Measurements from ENCODE around the gene EDIL3.

The EDIL3 gene

DNA sequence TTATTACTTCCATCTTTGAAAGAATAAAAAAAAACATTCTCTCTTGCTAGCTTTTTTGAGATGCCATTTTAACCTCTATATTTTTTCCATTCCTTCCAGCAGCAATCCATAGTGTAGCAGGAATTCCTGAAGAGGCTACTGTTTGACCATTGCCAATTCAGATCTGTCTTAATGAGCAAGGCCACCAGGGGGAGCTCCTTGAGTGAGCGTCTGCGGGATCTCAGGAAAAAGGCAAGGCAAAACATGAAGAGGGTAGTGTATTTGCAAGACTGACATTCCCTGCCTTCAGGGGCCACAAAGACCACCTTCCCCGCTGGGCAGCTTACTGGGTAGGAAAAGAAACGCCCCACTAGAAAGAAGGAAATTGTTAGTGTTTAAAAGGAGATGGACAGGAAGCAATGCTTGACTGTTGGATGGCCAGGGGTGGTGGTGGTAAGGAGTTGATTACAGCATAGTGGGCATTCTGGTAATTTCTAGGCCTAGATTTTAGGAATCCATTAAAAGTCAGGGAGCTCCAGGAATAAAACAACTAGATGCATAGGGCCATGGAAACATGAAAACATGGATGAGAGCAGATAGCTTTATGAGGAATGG is 457.4 kb downstream of the EDIL3 start:
- no peaks in the 10 kb centered on the region for H3K36me3 ChIP-seq (ENCODE audit: control insufficient read depth, insufficient read depth, low read length)
- H3K9ac ChIP-seq (ENCODE audit: low read depth, low read length): no peak overlapping the region
- H3K4me3 ChIP-seq (ENCODE audit: low read depth, low read length): no peak overlapping the region
- no peaks in the 10 kb centered on the region for H3K9me3 ChIP-seq (ENCODE audit: control insufficient read depth, insufficient read depth, low read length)
- H3K27me3 ChIP-seq (ENCODE audit: control insufficient read depth, insufficient read depth, low read length): no peaks in the 10 kb centered on the region
- no peaks in the 10 kb centered on the region for H3K4me1 ChIP-seq (ENCODE audit: control insufficient read depth, insufficient read depth, low read length)

DNA sequence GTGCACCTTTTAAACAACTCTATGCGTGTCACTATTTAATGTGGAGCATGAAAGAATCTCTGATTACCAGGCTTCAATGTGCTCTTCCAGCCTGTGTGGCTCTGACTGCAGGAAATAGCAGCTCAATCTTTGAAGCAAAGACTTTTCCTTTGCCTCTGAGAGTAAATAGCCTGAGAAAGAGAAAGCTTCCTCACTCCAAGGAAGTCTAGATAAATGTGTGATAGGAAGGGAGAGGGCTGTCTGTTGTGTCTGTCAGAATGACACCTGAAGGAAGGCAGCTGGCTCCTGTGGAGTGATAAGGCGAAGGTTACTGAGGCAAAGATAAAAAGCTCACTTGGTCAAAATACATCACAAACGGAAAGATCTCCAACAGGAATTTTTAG is 458.7 kb downstream of the EDIL3 start:
- Histone ChIP-seq H3K9ac (ENCODE audit: low read depth, low read length) (no peak overlapping the region), H3K27me3 (ENCODE audit: control insufficient read depth, insufficient read depth, low read length) (no peaks in the 10 kb centered on the region), H3K4me3 (ENCODE audit: low read depth, low read length) (no peak overlapping the region), H3K4me1 (ENCODE audit: control insufficient read depth, insufficient read depth, low read length) (no peaks in the 10 kb centered on the region), H3K9me3 (ENCODE audit: control insufficient read depth, insufficient read depth, low read length) (no peaks in the 10 kb centered on the region), H3K36me3 (ENCODE audit: control insufficient read depth, insufficient read depth, low read length) (no peaks in the 10 kb centered on the region)

DNA sequence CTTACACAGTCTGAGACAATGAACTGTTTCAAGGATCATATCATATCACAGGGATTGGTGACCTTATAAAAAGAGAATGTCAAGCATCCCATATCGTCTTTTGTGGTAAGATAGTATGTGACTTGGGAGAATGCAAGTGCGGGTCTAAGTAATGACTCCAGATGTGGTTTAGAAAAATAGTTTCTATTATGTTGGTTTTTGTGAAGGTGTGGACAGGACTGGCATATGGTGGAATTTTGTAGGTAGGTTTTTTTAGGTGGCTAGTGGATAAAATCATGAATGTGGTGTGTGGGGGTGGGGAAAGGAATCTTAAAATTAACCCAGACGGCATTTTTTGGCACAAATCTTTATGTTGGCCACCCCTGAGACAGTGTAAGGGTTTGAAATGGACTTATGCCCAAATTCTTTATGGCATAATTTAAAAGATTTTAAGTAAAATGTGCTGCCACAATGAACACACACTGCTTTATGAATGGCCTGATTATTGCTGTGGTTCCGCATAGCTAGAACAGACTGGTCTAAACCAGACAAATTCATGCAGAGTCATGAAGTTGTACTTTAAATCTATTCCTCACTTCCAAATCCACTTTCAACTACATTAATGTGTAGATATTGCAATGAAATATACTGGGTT is 459.2 kb downstream of the EDIL3 start:
- Histone ChIP-seq H3K36me3 (ENCODE audit: control insufficient read depth, insufficient read depth, low read length) (no peaks in the 10 kb centered on the region), H3K9ac (ENCODE audit: low read depth, low read length) (no peak overlapping the region), H3K4me3 (ENCODE audit: low read depth, low read length) (no peak overlapping the region), H3K4me1 (ENCODE audit: control insufficient read depth, insufficient read depth, low read length) (no peaks in the 10 kb centered on the region), H3K9me3 (ENCODE audit: control insufficient read depth, insufficient read depth, low read length) (no peaks in the 10 kb centered on the region), H3K27me3 (ENCODE audit: control insufficient read depth, insufficient read depth, low read length) (no peaks in the 10 kb centered on the region)

DNA sequence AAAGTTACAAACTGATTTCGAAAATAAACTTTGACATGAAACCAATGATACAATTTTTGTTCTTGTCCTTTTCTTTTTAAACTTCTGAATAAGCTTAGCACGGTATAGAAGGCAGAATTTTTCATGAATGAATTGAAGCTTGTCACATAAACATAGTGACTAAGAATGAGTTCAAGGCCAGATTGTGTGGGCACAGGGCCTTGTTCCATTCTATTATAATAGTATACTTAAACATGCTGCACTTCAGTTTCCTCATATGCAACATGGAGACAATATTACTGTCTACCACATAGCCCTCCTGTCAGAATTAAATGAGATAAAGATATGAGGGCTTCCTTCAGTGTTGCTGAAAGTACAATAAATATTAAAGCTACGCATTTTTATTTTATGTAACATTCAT is 459.8 kb downstream of the EDIL3 start:
- H3K27me3 ChIP-seq (ENCODE audit: control insufficient read depth, insufficient read depth, low read length): no peaks in the 10 kb centered on the region
- no peaks in the 10 kb centered on the region for H3K9me3 ChIP-seq (ENCODE audit: control insufficient read depth, insufficient read depth, low read length)
- no peak overlapping the region for H3K4me3 ChIP-seq (ENCODE audit: low read depth, low read length)
- H3K9ac ChIP-seq (ENCODE audit: low read depth, low read length): no peak overlapping the region
- no peaks in the 10 kb centered on the region for H3K36me3 ChIP-seq (ENCODE audit: control insufficient read depth, insufficient read depth, low read length)
- no peaks in the 10 kb centered on the region for H3K4me1 ChIP-seq (ENCODE audit: control insufficient read depth, insufficient read depth, low read length)

DNA sequence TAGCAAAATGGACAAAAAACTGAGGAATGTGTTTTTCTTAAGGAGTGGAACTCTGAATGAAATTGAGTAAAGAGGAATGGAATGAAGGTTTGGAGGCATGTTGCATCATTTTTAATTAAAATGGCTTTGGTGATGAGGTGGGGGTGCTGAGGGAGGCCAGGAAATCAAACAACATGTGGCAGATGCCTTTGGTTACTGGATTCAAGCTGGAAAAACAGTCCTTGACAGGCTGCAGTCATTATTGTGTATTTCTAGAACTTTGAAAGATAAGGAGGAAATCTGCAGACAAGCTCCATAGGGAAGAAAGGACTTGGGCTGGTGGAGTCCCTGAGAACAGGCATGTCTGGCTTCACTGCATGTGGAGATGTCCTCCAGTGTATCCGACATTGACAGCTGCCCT is 460.5 kb downstream of the EDIL3 start:
- no peaks in the 10 kb centered on the region for H3K9me3 ChIP-seq (ENCODE audit: control insufficient read depth, insufficient read depth, low read length)
- no peaks in the 10 kb centered on the region for H3K4me1 ChIP-seq (ENCODE audit: control insufficient read depth, insufficient read depth, low read length)
- H3K9ac ChIP-seq (ENCODE audit: low read depth, low read length): no peak overlapping the region
- no peaks in the 10 kb centered on the region for H3K36me3 ChIP-seq (ENCODE audit: control insufficient read depth, insufficient read depth, low read length)
- no peak overlapping the region for H3K4me3 ChIP-seq (ENCODE audit: low read depth, low read length)
- no peaks in the 10 kb centered on the region for H3K27me3 ChIP-seq (ENCODE audit: control insufficient read depth, insufficient read depth, low read length)

DNA sequence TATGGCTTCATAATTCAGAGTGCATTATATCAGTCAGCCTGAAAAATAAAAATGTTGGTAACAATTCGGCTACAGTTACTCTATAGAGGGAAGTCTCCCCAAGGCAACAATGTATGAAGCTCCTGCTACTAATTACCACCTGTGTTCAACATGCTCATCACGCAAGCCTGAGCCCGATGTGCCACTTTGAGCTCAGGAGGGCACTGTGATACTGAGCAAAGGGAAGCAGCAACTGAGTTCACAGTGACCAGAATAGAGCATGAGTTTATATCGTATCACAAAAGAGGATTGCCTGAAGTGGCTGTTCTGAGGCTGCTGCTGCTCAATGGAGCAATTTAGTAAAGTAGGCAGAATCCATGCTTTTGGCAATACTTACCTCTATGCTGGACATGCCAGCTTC is 462.0 kb downstream of the EDIL3 start:
- Histone ChIP-seq H3K27me3 (ENCODE audit: control insufficient read depth, insufficient read depth, low read length) (no peaks in the 10 kb centered on the region), H3K9me3 (ENCODE audit: control insufficient read depth, insufficient read depth, low read length) (no peaks in the 10 kb centered on the region), H3K36me3 (ENCODE audit: control insufficient read depth, insufficient read depth, low read length) (no peaks in the 10 kb centered on the region), H3K4me3 (ENCODE audit: low read depth, low read length) (no peak overlapping the region), H3K4me1 (ENCODE audit: control insufficient read depth, insufficient read depth, low read length) (no peaks in the 10 kb centered on the region), H3K9ac (ENCODE audit: low read depth, low read length) (no peak overlapping the region)

DNA sequence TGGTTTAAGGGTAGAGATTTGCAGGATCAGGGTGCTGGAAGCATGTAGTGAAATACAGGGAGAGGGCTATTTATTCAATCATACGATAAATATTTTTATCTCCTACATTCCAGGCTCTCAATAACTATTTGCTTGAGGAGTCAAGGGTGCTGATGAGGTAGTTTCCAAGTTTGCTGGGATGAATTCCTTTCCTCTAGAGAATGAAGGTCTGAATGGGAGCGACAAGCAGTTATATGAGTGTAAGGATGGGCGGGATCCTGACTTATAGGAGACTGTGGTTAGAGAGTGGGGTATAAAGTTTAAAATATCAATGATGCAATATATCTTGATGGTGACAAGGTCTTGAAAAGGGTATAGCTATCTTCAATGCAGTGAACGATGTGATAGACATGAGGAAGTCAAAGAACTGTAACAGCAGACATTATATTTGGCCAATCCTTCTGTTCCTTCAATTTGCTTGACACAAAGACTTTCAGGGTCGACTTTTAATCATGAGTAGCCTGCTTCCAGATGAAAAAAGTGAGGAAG is 462.9 kb downstream of the EDIL3 start:
- H3K36me3 ChIP-seq (ENCODE audit: control insufficient read depth, insufficient read depth, low read length): no peaks in the 10 kb centered on the region
- H3K27me3 ChIP-seq (ENCODE audit: control insufficient read depth, insufficient read depth, low read length): no peaks in the 10 kb centered on the region
- H3K9me3 ChIP-seq (ENCODE audit: control insufficient read depth, insufficient read depth, low read length): no peaks in the 10 kb centered on the region
- H3K4me3 ChIP-seq (ENCODE audit: low read depth, low read length): no peak overlapping the region
- no peak overlapping the region for H3K9ac ChIP-seq (ENCODE audit: low read depth, low read length)
- no peaks in the 10 kb centered on the region for H3K4me1 ChIP-seq (ENCODE audit: control insufficient read depth, insufficient read depth, low read length)

DNA sequence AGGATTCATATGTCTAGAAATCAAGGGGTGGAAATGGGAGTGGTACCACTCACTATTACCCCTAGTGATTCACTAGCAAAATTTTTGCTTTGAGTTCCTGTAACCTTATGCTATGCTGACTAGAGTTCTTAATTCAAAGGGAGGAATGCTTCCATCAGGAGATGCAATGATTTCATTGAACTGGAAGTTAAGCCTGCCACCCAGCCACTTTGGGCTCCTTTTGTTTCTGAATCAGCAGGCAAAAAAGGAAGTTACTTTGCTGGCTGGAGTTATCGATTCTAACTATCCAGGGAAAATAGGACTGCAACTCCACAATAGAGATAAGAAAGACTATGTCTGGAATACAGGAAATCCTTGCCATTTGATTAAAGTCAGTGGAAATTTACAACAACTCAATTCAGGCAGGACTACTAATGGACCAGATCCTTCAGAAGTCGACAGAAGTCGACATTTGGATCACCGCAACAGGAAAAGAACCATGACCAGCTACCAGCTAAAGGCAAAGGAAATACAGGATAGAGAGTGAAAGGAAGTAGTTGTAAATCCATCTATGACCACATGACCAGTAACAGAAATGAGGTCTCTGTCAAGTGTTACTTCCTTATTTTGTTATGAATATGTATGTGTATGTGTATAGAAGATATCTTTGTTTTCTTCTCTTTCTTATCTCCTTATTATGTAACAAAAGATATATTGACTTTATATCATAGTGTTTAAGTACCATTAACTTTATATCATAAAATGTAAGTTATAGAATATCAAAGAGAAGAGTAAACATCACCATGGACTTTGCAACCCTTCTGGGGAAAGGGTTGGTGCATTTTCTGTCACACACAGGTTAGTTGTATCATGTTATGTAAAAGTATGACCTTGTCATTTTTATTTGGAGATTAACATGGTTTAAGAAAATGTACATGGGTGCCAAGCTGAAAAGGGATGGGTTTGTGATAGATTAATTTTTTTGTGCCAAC is 465.3 kb downstream of the EDIL3 start:
- no peaks in the 10 kb centered on the region for H3K27me3 ChIP-seq (ENCODE audit: control insufficient read depth, insufficient read depth, low read length)
- H3K9ac ChIP-seq (ENCODE audit: low read depth, low read length): no peak overlapping the region
- H3K4me1 ChIP-seq (ENCODE audit: control insufficient read depth, insufficient read depth, low read length): no peaks in the 10 kb centered on the region
- no peak overlapping the region for H3K4me3 ChIP-seq (ENCODE audit: low read depth, low read length)
- H3K9me3 ChIP-seq (ENCODE audit: control insufficient read depth, insufficient read depth, low read length): no peaks in the 10 kb centered on the region
- no peaks in the 10 kb centered on the region for H3K36me3 ChIP-seq (ENCODE audit: control insufficient read depth, insufficient read depth, low read length)

DNA sequence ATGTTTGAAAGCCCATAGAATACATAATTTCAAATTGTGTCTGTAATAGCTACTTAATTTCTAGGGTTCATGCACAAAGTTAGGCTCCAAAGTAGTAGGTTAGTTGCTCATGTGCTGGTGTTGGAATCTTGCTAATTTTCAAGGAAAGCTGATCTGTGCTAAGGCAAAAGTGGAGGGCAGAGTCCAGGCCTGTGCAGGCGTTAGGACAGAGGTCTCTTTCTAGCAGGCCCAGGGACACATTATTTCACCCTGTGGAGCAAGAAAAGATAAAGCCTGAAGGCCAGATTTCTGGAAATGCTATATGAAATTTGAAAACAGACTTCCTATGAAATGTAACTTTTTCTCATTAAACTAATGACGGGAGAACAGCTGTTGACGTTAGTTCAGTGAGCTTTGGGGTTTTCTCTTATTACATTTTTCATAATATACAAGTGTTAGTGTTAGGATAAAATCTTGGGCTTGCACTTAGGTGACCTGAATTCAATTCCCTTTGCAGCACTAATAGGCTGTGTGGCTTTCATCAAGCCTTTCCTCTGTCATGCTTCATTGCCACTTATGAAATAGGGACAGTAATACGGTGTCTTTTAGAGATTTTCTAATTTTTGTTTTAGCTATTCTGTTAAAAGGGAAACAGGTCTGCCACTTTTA is 467.3 kb downstream of the EDIL3 start:
- Histone ChIP-seq H3K4me3 (ENCODE audit: low read depth, low read length) (no peak overlapping the region), H3K4me1 (ENCODE audit: control insufficient read depth, insufficient read depth, low read length) (no peaks in the 10 kb centered on the region), H3K27me3 (ENCODE audit: control insufficient read depth, insufficient read depth, low read length) (no peaks in the 10 kb centered on the region), H3K36me3 (ENCODE audit: control insufficient read depth, insufficient read depth, low read length) (no peaks in the 10 kb centered on the region), H3K9me3 (ENCODE audit: control insufficient read depth, insufficient read depth, low read length) (no peaks in the 10 kb centered on the region), H3K9ac (ENCODE audit: low read depth, low read length) (no peak overlapping the region)

DNA sequence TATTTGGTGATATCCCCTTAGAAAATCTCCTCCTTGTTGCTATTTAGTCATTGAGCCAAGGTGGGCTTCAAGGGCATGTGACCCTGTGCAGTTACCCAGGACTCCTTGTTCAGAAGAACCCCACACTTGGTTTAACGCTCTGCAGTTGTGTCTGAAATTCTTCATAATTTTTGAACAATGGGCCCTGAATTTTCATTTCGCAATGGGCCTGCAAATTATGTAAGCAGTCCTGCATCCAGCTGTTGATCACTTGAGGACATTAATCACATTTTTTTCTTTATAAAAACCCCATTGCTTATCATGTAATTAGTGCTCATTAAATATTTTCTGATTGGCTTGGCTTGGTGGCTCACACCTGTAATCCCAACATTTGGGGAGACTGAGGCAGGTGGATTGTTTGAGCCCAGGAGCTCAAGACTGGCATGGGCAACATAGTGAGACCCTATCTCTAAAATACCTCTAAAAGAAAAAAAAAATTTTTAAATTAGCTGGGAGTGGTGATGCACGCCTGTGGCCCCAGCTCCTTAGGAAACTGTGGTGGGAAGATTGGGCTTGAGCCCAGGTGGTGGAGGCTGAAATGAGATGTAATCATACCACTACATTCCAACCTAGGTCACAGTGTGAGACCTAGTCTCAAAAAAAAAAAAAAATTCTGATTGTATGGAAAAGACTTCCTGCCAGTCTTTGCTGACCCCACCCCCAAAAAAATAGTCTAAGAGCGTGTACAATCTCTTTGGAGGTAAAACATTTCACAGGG is 469.8 kb downstream of the EDIL3 start:
- H3K4me3 ChIP-seq (ENCODE audit: low read depth, low read length): no peak overlapping the region
- H3K4me1 ChIP-seq (ENCODE audit: control insufficient read depth, insufficient read depth, low read length): no peaks in the 10 kb centered on the region
- no peaks in the 10 kb centered on the region for H3K36me3 ChIP-seq (ENCODE audit: control insufficient read depth, insufficient read depth, low read length)
- no peaks in the 10 kb centered on the region for H3K27me3 ChIP-seq (ENCODE audit: control insufficient read depth, insufficient read depth, low read length)
- no peak overlapping the region for H3K9ac ChIP-seq (ENCODE audit: low read depth, low read length)
- H3K9me3 ChIP-seq (ENCODE audit: control insufficient read depth, insufficient read depth, low read length): no peaks in the 10 kb centered on the region

DNA sequence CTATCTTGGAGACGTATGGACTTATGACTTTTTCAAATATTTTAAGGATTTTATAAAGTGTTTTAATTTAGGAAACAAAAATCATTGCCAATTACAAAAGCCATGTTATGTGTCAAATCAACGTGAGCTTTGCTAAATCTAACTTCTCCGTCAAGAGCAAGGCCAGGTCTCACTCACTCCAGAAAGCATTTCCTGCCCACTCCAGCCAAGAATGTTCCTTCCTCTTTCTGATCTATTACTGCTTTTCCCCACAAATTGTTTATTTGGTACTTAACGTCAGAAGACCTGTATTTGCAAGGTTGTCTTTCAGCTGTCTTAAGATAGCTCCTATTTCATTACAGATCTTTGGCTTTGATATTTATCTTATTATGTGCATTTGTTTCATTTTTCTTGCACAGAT is 470.5 kb downstream of the EDIL3 start:
- H3K27me3 ChIP-seq (ENCODE audit: control insufficient read depth, insufficient read depth, low read length): no peaks in the 10 kb centered on the region
- no peak overlapping the region for H3K4me3 ChIP-seq (ENCODE audit: low read depth, low read length)
- H3K4me1 ChIP-seq (ENCODE audit: control insufficient read depth, insufficient read depth, low read length): no peaks in the 10 kb centered on the region
- H3K9me3 ChIP-seq (ENCODE audit: control insufficient read depth, insufficient read depth, low read length): no peaks in the 10 kb centered on the region
- H3K9ac ChIP-seq (ENCODE audit: low read depth, low read length): no peak overlapping the region
- H3K36me3 ChIP-seq (ENCODE audit: control insufficient read depth, insufficient read depth, low read length): no peaks in the 10 kb centered on the region

Measured in iPS-15b (cell line).